ENCODE results near the gene SPACA6. TPM values are rescaled to one million over a fixed set of nuclear protein-coding genes. Genes with fewer than 3 reads are reported as not detected.

Gene SPACA6
- total RNA-seq, 1 experiment from 2014 or later = 18.9 TPM

- WGBS (ENCODE audit: extremely low coverage, insufficient read length, low lambda C conversion rate) = no CpG with 5 or more reads among the region's 9 CpGs
- Mint-ChIP-seq H3K9me3 (no peaks in the 10 kb centered on the region; a peak in 1 of 5 replicates), H3K27ac (no peak overlapping the region), H3K27me3 (ENCODE audit: low read depth) (no peaks in the 10 kb centered on the region), H3K4me3 (no peak overlapping the region; a peak in 1 of 5 replicates), H3K36me3 (ENCODE audit: insufficient read depth in 1 of 3, low read depth in 3 of 3) (peaks cover 9 to 70% (median 37%) of the 10 kb centered on the region in 3 experiments; a peak in 6 of 7 replicates), H3K4me1 (peaks cover 18 to 21% of the 10 kb centered on the region in 2 experiments)
- no peak overlapping the region for H3K27ac ChIP-seq (ENCODE audit: insufficient read length, low read depth, low read length)
- H4K5ac ChIP-seq (ENCODE audit: insufficient read length, low read depth, low read length) = no peak overlapping the region
- H3K4me2 ChIP-seq (ENCODE audit: insufficient read depth, insufficient read length, low read length) = no peak overlapping the region
- H4K8ac ChIP-seq (replicated peaks; ENCODE audit: insufficient read length, low read depth, low read length) = no peak overlapping the region
- H3K14ac ChIP-seq (ENCODE audit: insufficient read depth, low read length) = no peak overlapping the region
- H2AFZ ChIP-seq (ENCODE audit: low read length) = no peak overlapping the region
- H3K4me1 ChIP-seq (ENCODE audit: insufficient read depth, low read length) = no peaks in the 10 kb centered on the region
- no peaks in the 10 kb centered on the region for H3K79me1 ChIP-seq (ENCODE audit: insufficient read depth, low read depth, low read length, poor library complexity, severe bottlenecking)
- H2BK120ac ChIP-seq (ENCODE audit: low read depth, low read length, poor library complexity, severe bottlenecking) = no peak overlapping the region
- no peak overlapping the region for H3K56ac ChIP-seq (ENCODE audit: insufficient read length, low read depth, low read length)
- no peak overlapping the region for H4K91ac ChIP-seq (ENCODE audit: insufficient read length, low read depth, low read length)
- H3K9ac ChIP-seq (ENCODE audit: extremely low read depth, insufficient read length, low read length) = no peak overlapping the region
- H3K27me3 ChIP-seq (ENCODE audit: insufficient read depth, low read length) = no peaks in the 10 kb centered on the region
- no peak overlapping the region for H3K18ac ChIP-seq (ENCODE audit: insufficient read length, low read depth, low read length)
- no peak for DNase-seq
- H2BK12ac ChIP-seq (ENCODE audit: insufficient read length, low read depth, low read length) = no peak overlapping the region
- H2BK20ac ChIP-seq (ENCODE audit: low read depth, low read length, poor library complexity, severe bottlenecking) = no peak overlapping the region
- no peaks in the 10 kb centered on the region; the same call in 1 of the 2 replicates for H3K79me2 ChIP-seq (ENCODE audit: insufficient read depth, low read length)
- H3T11ph ChIP-seq (ENCODE audit: low read length) = no peak overlapping the region
- H3K23ac ChIP-seq (ENCODE audit: insufficient read length, low read depth, low read length) = no peak overlapping the region
- no peak overlapping the region for H3K4ac ChIP-seq (ENCODE audit: low read depth, low read length)
- TF ChIP-seq CTCF (conservative IDR thresholded peaks at IDR 0.05) = no peak
- no peak overlapping the region for H2BK5ac ChIP-seq (ENCODE audit: insufficient read length, low read length)
- no peaks in the 10 kb centered on the region for H4K20me1 ChIP-seq (ENCODE audit: control insufficient read depth, insufficient read depth, insufficient read length)
- peaks cover 14% of the 10 kb centered on the region for H3K23me2 ChIP-seq (ENCODE audit: insufficient read length, low read depth, low read length, poor library complexity, severe bottlenecking)
- H3K9me3 ChIP-seq (ENCODE audit: control insufficient read depth, low read depth, low read length) = no peaks in the 10 kb centered on the region
- H2AK5ac ChIP-seq (ENCODE audit: insufficient read length, low read length) = no peak overlapping the region
- H2BK15ac ChIP-seq (ENCODE audit: low read depth, low read length) = no peak overlapping the region
These were observed 2.0 kb downstream of the SPACA6 start for GRCh38 chr19:51695088-51695487.
